ENCODE measurements around the gene PMAIP1. TPM values are rescaled to one million over a fixed set of nuclear protein-coding genes. Genes with fewer than 3 reads are reported as not detected.

PMAIP1 gene
- total RNA-seq, 2 donors from 2014 or later = 2.1 to 4.1 TPM

DNA sequence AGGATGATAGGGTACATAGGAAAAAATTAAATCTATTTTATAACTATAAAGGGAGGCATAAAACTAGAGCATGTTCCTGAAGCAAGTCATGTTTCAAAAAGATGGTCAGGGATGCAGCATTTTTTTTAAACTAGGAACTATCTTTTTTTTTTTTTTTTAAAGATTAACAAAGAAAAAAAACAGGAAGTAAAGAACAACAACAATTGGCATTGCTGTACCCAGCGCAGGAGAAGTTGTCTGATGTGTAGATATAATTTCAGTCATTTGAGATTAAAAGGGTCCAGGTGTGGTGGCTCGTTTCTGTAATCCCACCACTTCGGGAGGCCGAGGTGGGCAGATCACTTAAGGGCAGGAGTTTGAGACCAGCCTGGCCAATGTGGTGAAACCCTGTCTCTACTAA is 41.5 kb downstream of the PMAIP1 start:
- Histone ChIP-seq H3K27me3 (replicated peaks; ENCODE audit: insufficient read depth) (no peaks in the 10 kb centered on the region), H3K36me3 (no peaks in the 10 kb centered on the region), H3K27ac (no peak overlapping the region), H3K4me3 (no peak overlapping the region), H3K4me1 (replicated peaks) (no peaks in the 10 kb centered on the region), H3K9me3 (no peaks in the 10 kb centered on the region)
- TF ChIP-seq POLR2AphosphoS5 (IDR thresholded peaks at IDR 0.05) (no peak), POLR2A (IDR thresholded peaks at IDR 0.05) (no peak)
- TF ChIP-seq, protein P1, sequence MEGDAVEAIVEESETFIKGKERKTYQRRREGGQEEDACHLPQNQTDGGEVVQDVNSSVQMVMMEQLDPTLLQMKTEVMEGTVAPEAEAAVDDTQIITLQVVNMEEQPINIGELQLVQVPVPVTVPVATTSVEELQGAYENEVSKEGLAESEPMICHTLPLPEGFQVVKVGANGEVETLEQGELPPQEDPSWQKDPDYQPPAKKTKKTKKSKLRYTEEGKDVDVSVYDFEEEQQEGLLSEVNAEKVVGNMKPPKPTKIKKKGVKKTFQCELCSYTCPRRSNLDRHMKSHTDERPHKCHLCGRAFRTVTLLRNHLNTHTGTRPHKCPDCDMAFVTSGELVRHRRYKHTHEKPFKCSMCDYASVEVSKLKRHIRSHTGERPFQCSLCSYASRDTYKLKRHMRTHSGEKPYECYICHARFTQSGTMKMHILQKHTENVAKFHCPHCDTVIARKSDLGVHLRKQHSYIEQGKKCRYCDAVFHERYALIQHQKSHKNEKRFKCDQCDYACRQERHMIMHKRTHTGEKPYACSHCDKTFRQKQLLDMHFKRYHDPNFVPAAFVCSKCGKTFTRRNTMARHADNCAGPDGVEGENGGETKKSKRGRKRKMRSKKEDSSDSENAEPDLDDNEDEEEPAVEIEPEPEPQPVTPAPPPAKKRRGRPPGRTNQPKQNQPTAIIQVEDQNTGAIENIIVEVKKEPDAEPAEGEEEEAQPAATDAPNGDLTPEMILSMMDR (IDR thresholded peaks at IDR 0.05) = no peak
- no peak for DNase-seq (ENCODE audit: low spot score)
- intact Hi-C loops (cut with DNase I) = no loop called here
- 90% methylated on average over 4 of the region's 4 CpGs for WGBS

DNA sequence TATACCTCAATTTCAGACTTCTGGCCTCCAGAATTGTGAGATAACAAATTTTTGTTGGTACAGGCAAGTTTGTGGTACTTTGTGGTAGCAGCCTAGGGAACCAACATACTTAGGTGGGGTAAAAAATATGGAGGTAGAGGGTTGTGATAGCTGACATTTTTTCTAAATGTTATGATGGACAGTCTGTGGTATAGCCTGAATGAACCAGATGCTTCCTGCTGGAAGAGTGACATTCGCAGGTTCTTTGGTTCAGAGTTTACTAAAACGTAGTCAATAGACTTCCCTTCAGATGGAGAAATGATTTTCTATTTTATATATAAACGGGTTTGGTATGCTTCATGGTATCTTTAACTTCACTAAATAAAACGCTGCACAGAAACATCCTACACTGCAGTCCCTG is 42.8 kb downstream of the PMAIP1 start:
- no peaks in the 10 kb centered on the region for H3K36me3 ChIP-seq
- WGBS = 89% methylated on average over 4 of the region's 4 CpGs

DNA sequence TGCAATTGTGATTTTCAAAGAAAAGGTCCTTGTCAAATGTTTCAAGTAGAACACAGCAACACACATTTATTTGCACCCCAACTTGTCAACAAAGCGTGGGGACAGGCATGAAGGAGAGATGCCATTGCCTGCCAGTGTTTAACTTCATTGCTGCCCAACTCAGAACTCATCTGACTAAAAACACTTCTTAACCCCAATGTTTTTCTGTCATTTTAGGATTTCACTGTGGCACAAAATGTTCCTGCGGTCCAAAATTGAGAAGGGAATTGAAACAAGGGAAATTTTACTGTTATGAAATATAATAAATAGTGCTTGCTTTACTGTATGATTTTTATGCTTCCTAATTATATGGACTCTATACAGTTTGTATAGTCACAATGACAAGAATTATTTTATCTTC is 45.7 kb downstream of the PMAIP1 start:
- Histone ChIP-seq H3K4me3 (no peak overlapping the region), H3K27ac (no peak overlapping the region), H3K36me3 (no peaks in the 10 kb centered on the region), H3K27me3 (replicated peaks; ENCODE audit: insufficient read depth) (no peaks in the 10 kb centered on the region), H3K4me1 (replicated peaks) (no peaks in the 10 kb centered on the region), H3K9me3 (no peaks in the 10 kb centered on the region)
- TF ChIP-seq, protein P1 (IDR thresholded peaks at IDR 0.05) = no peak
- TF ChIP-seq POLR2AphosphoS5 (IDR thresholded peaks at IDR 0.05) (no peak), POLR2A (IDR thresholded peaks at IDR 0.05) (no peak)
- no peak for DNase-seq (ENCODE audit: low spot score)
- intact Hi-C loops (cut with DNase I) = no loop called here
- WGBS = 91% methylated on average over 2 of the region's 2 CpGs

More for the DNA sequence above, 42.8 kb downstream of the PMAIP1 start:
- no peaks in the 10 kb centered on the region for H3K4me1 ChIP-seq (replicated peaks)
- intact Hi-C loops (cut with DNase I) = no loop called here
- H3K27ac ChIP-seq = no peak overlapping the region
- H3K4me3 ChIP-seq = no peak overlapping the region
- no peaks in the 10 kb centered on the region for H3K27me3 ChIP-seq (replicated peaks; ENCODE audit: insufficient read depth)
- no peak for TF ChIP-seq POLR2AphosphoS5 (IDR thresholded peaks at IDR 0.05)
- TF ChIP-seq POLR2A (IDR thresholded peaks at IDR 0.05) = no peak
- TF ChIP-seq, protein P1 (IDR thresholded peaks at IDR 0.05) = no peak
- no peaks in the 10 kb centered on the region for H3K9me3 ChIP-seq
- DNase-seq (ENCODE audit: low spot score) = no peak

- no peaks in the 10 kb centered on the region for H3K36me3 ChIP-seq
- TF ChIP-seq POLR2AphosphoS5 (IDR thresholded peaks at IDR 0.05) (no peak), POLR2A (IDR thresholded peaks at IDR 0.05) (no peak)
- TF ChIP-seq, protein P1 (IDR thresholded peaks at IDR 0.05) = no peak
- DNase-seq (ENCODE audit: low spot score) = no peak
- 67% methylated on average over 6 of the region's 6 CpGs for WGBS
- no peaks in the 10 kb centered on the region for H3K27me3 ChIP-seq (replicated peaks; ENCODE audit: insufficient read depth)
- H3K9me3 ChIP-seq = no peaks in the 10 kb centered on the region
- intact Hi-C loops (cut with DNase I) = no loop called here
- no peak overlapping the region for H3K4me3 ChIP-seq
- no peak overlapping the region for H3K27ac ChIP-seq
- no peaks in the 10 kb centered on the region for H3K4me1 ChIP-seq (replicated peaks)
Measured at GRCh38 chr18:59950215-59950944, 50.6 kb downstream of the PMAIP1 start.

DNA sequence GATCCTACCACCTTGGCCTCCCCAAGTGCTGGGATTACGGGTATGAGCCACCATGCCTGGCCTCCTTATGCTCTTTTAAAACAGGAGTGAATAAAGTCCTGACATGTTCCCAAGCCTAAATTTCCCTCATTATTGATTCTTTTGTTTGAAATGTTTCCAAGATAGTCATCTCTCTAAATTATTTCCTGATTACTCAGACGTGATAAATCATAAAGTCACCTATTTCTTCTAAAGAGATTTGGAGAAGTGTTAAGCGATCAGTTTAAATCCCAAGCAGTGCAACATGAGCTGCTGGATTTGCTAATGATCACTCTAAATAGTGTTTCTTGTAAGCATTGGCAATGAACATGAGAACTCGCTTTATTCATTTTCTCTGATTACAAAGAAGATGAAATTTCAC is 51.8 kb downstream of the PMAIP1 start:
- no peak for TF ChIP-seq POLR2AphosphoS5 (IDR thresholded peaks at IDR 0.05)
- TF ChIP-seq, protein P1 (IDR thresholded peaks at IDR 0.05) = no peak
- no peak for TF ChIP-seq POLR2A (IDR thresholded peaks at IDR 0.05)
- Histone ChIP-seq H3K4me1 (replicated peaks) (no peaks in the 10 kb centered on the region), H3K9me3 (no peaks in the 10 kb centered on the region), H3K36me3 (no peaks in the 10 kb centered on the region), H3K4me3 (no peak overlapping the region), H3K27ac (no peak overlapping the region), H3K27me3 (replicated peaks; ENCODE audit: insufficient read depth) (no peaks in the 10 kb centered on the region)
- DNase-seq (ENCODE audit: low spot score) = no peak
- intact Hi-C loops (cut with DNase I) = no loop called here
- WGBS = 74% methylated on average over 4 of the region's 4 CpGs
